Fibroblast of skin of right quadriceps (primary cell): Measurements from ENCODE around the gene MC1R.

Experiments
- DNase-seq: peaks from one replicate; pipeline ENCODE4 v3.0.0-alpha.2; 2013

Gene MC1R

DNA sequence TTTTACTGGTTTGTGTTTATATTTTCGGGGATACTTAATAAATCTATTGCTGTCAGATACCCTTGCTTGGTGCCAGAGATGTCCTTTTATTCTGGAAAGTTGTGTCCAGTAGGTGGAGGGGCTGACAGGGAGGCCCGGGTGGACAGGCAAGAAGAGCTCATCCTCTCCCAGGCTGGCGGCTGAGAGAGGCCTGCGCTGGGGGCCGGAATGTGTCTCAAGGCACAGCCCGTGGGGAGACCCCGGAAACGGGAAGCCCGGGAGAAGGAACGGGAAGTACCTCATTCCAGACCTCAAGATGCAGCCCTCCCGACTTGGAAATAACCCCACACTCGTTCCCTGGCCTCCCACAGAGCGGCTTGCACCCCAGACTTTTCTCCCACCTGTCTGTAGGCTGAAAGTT is 17.4 kb downstream of the MC1R start:
- no peak for DNase-seq

DNA sequence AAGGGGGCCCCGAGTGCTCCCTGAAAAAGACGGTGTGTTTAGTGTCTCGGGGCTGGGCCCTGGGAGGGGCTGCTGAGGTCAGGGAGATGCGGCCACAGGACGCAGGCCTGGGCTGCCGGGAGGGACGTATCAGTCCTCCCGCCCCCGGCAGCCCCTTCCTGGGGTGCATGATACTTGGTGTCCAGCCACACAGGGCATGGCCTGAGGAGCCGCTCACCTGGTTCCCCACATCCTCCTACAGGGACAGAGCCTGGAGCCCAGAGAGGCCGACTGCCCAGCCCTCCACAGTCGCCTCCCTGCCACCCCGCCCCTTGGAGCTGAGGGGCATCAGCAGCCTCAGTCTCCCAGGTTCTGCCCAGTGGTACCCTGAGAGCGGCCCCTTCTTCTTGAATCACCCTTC is 17.8 kb downstream of the MC1R start:
- DNase-seq = no peak

GRCh38 chr16:89936981-89937380 is 18.3 kb downstream of the MC1R start:
- no peak for DNase-seq

DNA sequence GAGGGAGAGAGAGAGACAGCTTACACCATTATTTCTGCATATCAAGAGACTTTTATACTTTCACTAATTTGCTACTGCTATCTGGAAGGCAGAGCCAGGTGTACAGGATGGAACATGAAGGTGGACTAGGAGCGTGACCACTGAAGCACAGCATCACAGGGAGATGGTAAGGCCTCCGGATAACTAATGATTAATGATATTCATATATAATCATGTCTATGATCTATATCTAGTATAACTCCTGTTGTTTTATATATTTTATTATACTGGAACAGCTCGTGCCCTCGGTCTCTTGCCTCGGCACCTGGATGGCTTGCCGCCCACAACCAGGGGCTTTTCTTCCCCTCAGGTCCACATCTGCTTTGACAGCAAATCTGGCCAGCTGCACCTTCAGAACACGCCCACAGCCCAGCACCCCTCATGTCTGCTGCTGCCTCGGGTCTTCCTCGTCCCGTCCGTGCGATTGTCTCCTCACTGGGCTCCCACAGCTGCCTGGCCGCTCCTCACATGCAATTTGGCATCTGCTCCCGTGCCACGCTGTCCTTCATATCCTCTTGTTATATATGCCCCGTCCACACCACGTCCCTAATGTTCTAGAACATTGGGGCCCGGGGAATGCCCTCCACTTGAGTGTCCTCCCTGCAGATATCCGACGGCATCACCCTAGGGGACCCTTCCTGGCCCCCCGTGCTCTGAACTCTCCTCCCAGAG is 19.7 kb downstream of the MC1R start:
- DNase-seq = no peak

GRCh38 chr16:89944773-89945172 is 26.1 kb downstream of the MC1R start:
- DNase-seq = no peak

DNA sequence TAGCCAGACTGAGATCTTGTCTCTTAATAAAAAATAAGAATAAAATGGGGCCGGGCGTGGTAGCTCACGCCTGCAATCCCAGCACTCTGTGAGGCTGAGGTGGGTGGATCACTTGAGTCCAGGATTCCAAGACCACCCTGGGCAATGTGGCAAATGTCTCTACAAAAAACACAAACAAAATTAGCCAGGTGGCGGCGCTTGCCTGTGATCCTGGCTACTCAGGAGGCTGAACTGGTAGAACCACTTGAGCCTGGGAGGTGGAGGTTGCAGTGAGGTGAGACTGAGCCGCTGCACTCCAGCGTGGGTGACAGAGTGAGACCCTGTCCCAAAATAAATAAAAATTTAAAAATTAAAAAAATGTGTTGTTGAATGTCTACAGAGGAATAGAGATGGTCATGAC is 27.0 kb downstream of the MC1R start:
- DNase-seq = no peak

- DNase-seq = no peak
Observed at GRCh38 chr16:89946515-89946914, 27.9 kb downstream of the MC1R start.

DNA sequence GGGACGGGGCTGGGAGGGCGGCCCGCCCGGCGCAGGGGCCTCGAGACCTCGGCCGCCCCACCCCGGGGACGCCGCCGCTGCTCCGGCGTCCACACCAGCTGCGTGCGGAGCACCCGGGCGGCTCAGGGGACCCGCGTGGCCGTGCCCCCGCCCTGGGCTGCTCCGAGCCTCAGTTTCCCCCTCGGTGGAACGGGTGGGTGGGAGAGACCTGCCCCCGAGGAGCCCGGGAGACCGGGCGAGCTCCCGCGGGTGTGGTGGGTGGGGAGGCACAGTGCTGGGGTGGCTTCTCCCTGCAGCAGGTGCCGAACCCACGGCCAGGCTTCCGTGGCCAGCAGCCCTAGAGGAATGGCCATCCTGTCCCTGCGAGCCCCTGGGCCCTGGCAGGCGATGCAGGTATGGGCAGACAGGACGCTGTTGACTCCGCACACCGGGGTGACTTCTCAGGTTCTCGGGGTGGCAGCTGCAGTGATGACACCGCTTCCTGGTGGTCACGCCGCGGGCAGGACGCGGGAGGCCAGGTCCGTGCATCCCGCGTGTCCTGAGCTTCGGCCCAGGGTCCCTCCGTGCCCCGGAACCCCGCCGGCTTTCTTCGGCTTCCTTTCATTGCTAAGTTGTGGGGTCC is 30.6 kb downstream of the MC1R start:
- DNase-seq = no peak

DNA sequence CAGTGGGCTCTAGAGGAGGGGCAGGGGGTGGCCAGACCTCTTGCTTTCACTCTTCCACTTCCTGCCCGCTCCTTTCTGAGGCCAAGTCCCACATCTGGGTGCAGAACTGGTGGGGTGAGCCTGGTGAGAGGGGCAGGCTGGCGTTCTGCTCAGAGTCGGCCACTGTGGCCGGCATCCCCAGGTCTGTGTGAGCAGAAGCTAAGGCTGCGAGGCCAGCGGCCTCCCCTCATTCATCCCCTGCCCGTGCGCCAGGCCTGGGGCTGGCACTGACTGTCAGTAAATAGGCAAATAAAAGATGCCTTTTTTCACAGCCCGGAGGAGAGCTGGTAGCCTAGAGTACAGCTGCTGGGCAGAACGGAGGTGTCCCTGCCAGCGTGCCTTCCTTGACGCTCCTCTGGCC is 31.1 kb downstream of the MC1R start:
- no peak for DNase-seq

DNA sequence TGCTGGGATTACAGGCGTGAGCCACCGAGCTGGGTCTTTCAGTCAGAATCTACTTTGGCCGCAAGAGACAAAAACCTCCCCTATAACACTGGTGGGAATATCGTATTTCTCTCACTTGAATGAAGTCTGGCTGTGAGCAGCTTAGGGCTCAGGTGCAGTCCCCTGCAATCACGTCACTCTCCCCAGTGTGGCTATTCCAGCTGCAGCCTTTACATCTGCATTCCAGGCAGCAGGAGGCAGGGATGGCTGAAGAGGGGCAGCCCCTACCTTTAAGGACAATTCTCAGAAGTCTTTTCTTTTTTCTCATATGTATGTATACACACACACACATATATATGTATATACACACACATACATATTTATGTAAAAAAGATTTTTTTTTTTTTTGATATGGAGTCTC is 32.8 kb downstream of the MC1R start:
- no peak for DNase-seq

- DNase-seq = no peak
Observed at GRCh38 chr16:89952049-89952448, 33.4 kb downstream of the MC1R start.

DNA sequence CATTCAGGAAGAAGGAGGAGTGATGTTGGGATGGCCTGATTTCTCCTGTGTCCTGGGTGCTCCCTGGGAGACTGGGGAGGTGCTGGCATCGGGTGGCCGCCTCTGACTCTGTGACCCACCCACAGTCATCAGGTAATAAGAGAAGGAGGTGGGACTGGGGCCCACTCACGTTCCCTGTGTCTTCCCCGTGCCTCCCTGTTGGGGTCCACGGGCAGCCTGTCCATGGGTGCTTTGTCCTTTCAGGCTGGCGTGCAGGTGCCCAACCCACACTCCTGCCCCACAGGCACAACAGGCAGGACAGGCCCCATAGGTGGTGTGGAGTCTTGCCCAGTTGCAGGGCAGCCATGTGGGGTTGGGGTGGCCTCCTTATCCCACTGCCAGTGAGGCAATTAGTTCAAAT is 33.9 kb downstream of the MC1R start:
- no peak for DNase-seq

- no peak for DNase-seq
Observed at GRCh38 chr16:89953671-89954406, 35.2 kb downstream of the MC1R start.

DNA sequence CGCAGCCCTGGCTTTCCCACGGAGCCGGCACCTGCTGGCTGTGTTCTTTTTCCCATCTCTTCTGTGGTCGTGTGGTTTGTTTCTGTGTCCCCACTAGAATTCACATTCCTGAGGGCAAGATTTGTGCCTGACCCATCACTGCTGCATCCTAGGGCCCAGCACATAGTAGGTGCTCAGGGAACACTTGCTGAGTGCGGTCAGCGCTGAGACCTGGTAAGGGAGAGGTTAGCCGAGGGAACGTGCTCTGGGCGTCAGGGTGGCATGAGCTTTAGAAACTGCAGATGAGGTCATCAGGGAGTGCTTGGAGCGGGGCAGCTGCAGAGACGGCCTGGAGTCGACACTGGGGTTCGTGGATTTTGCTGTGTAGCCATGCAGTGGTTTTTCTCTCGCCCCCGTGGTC is 35.8 kb downstream of the MC1R start:
- DNase-seq = no peak

DNA sequence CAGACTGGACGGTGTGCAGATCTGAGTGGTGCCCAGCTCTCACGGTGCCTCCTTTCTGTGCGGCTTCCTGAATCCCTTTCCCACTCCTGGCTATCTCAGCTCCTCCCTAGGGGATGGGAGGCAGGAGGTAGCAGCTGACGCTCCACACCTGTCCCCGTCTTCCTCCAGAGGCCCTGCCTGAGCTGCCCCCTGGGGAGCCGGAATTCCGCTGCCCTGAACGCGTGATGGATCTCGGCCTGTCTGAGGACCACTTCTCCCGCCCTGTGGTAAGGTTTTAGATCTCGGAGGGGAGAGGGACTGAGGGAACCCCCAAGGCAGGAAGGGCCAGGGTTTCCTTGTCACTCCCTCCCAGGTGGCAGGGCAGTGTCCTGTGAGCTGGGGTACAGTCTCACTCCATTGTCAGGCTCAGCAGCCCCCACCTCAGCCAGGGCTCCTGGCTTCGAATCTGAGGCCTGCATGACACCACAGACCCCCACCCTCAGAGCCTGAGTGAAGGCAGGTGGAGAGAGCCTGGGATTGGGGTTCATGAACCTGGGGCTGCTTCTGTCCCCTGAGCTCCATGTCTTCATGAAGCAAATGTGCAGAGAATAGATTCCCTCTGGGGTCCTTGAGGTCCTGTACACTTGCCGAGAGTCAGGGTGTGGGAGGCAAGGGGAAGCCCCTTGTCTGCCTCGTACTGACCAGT is 36.5 kb downstream of the MC1R start:
- DNase-seq = no peak

GRCh38 chr16:89956505-89957215 is 38.0 kb downstream of the MC1R start:
- DNase-seq = no peak

DNA sequence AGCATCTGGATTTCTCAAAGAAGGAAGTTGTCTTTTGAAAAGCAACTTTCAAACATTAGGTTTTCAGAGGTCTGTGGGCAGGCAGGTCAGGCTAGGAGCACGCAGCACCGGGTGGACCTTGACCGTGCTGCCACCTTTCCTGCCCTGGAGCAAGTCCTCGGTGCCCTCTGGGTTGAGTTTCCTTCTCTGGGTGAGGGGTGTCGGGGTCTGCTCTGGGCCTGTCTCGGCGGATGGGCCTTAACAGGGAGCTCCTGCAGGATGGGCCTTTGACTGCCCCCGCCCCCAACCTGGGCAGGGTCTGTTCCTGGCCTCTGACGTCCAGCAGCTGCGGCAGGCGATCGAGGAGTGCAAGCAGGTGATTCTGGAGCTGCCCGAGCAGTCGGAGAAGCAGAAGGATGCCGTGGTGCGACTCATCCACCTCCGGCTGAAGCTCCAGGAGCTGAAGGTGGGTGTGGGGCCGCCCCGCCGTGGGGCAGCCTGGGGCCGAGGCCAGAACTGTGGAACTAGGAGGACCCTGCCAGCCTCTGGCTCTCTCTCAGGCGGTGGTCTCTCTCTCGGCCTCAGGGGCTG is 38.6 kb downstream of the MC1R start:
- no peak for DNase-seq

DNA sequence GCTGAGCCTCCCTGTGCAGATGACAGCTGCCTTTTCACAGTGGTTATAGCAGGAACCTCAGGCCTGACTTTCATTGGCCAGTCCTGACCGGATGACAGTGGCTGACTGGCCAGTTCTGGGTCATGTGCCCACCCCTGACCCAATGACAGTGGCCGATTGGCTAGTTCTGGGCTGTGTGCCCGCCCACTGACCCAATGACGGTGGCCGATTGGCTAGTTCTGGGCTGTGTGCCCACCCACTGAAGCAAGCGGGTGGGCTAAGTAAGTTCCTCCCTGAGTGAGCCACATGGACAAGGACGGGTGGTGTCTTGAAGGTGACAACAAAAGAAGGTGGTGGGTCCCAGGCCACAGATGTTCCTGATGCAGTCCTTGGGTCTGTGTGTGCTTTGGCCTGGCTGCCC is 39.4 kb downstream of the MC1R start:
- DNase-seq = peak; percentile 32

DNA sequence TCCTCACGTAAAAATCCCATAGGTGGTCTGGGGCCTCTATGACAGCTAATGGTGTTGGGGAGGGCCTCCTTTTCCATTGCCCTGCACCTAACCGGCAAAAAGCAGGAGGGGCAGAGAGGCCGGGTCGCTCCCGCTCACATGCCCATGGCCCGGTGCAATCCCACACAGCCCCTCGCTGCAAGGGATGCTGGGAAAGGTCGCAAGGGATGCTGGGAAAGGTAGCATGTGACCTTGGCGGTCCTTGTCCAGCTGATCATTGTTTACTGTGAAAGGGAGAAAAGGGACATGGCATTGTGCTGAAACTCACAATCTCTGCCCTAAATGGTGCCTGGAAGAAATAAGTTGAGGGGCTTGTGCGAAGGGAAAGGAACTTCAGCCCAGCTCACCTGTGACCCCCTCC is 39.9 kb downstream of the MC1R start:
- DNase-seq = no peak

GRCh38 chr16:89960966-89961365 is 42.3 kb downstream of the MC1R start:
- no peak for DNase-seq

GRCh38 chr16:89961920-89962319 is 43.3 kb downstream of the MC1R start:
- no peak for DNase-seq

DNA sequence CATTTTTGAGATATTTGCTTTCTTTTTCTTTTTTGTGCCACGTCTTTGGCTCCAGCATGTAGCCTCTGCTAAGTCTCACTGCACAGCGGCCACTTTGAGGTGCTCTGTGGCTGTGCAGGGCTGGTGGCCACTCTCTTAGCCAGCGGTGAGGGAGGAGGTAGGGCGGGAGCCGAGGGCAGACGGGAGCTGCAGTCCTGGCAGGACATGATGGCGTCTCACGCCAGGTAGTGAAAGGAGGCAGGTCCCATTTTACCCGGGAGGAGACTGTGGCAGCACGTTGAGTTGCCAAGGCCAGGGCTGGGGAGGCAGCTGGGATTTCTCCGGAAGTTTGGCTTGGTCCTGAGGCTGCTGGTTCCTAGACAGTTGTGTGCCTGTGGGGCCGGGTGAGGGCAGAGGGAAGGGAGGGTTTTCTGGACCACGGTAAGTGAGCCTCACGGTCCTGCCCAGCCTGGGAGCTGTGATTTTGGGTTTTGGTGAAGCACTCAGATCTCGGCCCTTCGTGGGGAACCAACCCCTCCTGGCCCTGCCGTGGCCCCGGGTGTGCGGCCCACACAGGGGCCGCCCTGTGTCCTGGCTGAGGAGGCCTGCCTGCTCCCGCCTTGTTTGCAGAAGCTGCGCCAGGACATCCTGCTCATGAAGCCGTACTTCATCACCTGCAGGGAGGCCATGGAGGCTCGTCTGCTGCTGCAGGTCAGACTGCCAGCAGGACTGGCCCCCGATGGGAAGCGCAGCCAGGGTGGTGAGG is 44.3 kb downstream of the MC1R start:
- DNase-seq = no peak
